Fibroblast of peridontal ligament (primary cell): ENCODE data around the gene FGFR1OP2.
"Not testable (repeated sequence)": the region's sequence is repeated elsewhere in the genome, so short reads cannot be mapped to it uniquely, and the experiment has no call there.

Experiments
- DNase-seq: peaks from one replicate; pipeline ENCODE4 v3.0.0-alpha.2; 2010; ENCODE audit errors: extremely low read depth

FGFR1OP2 gene

GRCh38 chr12:26937863-26938700 is at the start of gene FGFR1OP2, which contains the start of gene INTS13:
Gene FGFR1OP2 (plus strand): TSS chr12:26938470. CDS start chr12:26954159, 15,689 bp downstream.
Gene INTS13 (minus strand): TSS chr12:26937981. CDS start chr12:26936803, 1,178 bp downstream.
- peak; percentile 99 for DNase-seq

- DNase-seq, result no peak
These were observed 47.5 kb upstream of the FGFR1OP2 start for GRCh38 chr12:26890784-26891183.

- DNase-seq, result no peak
These were observed 46.6 kb upstream of the FGFR1OP2 start for GRCh38 chr12:26891704-26892103.

GRCh38 chr12:26895672-26896071 is 42.6 kb upstream of the FGFR1OP2 start:
- no peak for DNase-seq

- no peak for DNase-seq
These were observed 41.4 kb upstream of the FGFR1OP2 start for GRCh38 chr12:26896913-26897312.

GRCh38 chr12:26903396-26903795 is 34.9 kb upstream of the FGFR1OP2 start:
- not testable (repeated sequence) for DNase-seq

GRCh38 chr12:26906024-26906423 is 32.2 kb upstream of the FGFR1OP2 start:
- DNase-seq, result no peak

GRCh38 chr12:26906704-26907103 is 31.6 kb upstream of the FGFR1OP2 start:
- no peak for DNase-seq

- peak; percentile 18 for DNase-seq
These were observed 19.7 kb upstream of the FGFR1OP2 start for GRCh38 chr12:26918321-26919215.

- no peak for DNase-seq
These were observed 19.1 kb upstream of the FGFR1OP2 start for GRCh38 chr12:26919216-26919555.

- no peak for DNase-seq
These were observed 16.4 kb upstream of the FGFR1OP2 start for GRCh38 chr12:26921886-26922285.

GRCh38 chr12:26928661-26929060 is 9.6 kb upstream of the FGFR1OP2 start:
- DNase-seq, result no peak

GRCh38 chr12:26929590-26929989 is 8.7 kb upstream of the FGFR1OP2 start:
- DNase-seq, result no peak

- DNase-seq, result no peak
These were observed 2.5 kb upstream of the FGFR1OP2 start for GRCh38 chr12:26935636-26936378.

- no peak for DNase-seq
These were observed 1.5 kb upstream of the FGFR1OP2 start for GRCh38 chr12:26936559-26937442.

- DNase-seq, result no peak
These were observed 817 bp upstream of the FGFR1OP2 start for GRCh38 chr12:26937443-26937862.

GRCh38 chr12:26938701-26939062 is 412 bp downstream of the FGFR1OP2 start:
- no peak for DNase-seq

- DNase-seq, result peak; percentile 9
These were observed 1.0 kb downstream of the FGFR1OP2 start for GRCh38 chr12:26939192-26939832.

GRCh38 chr12:26939953-26940352 is 1.7 kb downstream of the FGFR1OP2 start:
- no peak for DNase-seq

GRCh38 chr12:26940516-26941214 is 2.4 kb downstream of the FGFR1OP2 start:
- DNase-seq, result peak; percentile 13
